ENCODE data around the gene OPA3.

GRCh38 chr19:45591638-45592005 lies 7.0 kb upstream of the OPA3 start:
- TF ChIP-seq POLR2A (IDR thresholded peaks at IDR 0.05) = no peak
- TF ChIP-seq, protein P1, sequence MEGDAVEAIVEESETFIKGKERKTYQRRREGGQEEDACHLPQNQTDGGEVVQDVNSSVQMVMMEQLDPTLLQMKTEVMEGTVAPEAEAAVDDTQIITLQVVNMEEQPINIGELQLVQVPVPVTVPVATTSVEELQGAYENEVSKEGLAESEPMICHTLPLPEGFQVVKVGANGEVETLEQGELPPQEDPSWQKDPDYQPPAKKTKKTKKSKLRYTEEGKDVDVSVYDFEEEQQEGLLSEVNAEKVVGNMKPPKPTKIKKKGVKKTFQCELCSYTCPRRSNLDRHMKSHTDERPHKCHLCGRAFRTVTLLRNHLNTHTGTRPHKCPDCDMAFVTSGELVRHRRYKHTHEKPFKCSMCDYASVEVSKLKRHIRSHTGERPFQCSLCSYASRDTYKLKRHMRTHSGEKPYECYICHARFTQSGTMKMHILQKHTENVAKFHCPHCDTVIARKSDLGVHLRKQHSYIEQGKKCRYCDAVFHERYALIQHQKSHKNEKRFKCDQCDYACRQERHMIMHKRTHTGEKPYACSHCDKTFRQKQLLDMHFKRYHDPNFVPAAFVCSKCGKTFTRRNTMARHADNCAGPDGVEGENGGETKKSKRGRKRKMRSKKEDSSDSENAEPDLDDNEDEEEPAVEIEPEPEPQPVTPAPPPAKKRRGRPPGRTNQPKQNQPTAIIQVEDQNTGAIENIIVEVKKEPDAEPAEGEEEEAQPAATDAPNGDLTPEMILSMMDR (IDR thresholded peaks at IDR 0.05) = no peak

Measured in ovary (tissue), 3 donors.